Epithelial cell of proximal tubule (primary cell): ENCODE measurements around the gene BTBD9. TPM values are rescaled to one million over a fixed set of nuclear protein-coding genes. Genes with fewer than 3 reads are reported as not detected.

Source experiments
- DNase-seq: peaks from one replicate; pipeline ENCODE4 v3.0.0-alpha.2; 2011; ENCODE audit warnings: low read depth
- H3K4me3 ChIP-seq: 2 replicates; pipeline ENCODE4 v1.5.1; 2011; ENCODE audit warnings: low read depth, mild to moderate bottlenecking, low read length
- CTCF ChIP-seq: conservative IDR thresholded peaks from 2 replicates; pipeline ENCODE4 v1.5.1; 2012; ENCODE audit warnings: low read depth, mild to moderate bottlenecking, low read length
- total RNA-seq: library from RNA; depleted of rRNA; stranded (reverse); fragments of >200 nt; gene quantifications from 2 replicates; pipeline ENCODE4 v1.2.3, GENCODE V29; 2015

The BTBD9 gene
- total RNA-seq, 1 donor from 2014 or later: 2.9 TPM

- no peak for TF ChIP-seq CTCF
- H3K4me3 ChIP-seq: no peak overlapping the region
- DNase-seq: no peak
These were observed 368.6 kb downstream of the BTBD9 start for GRCh38 chr6:38271081-38271480.

GRCh38 chr6:38270367-38270766 is 369.4 kb downstream of the BTBD9 start:
- no peak for DNase-seq
- no peak overlapping the region for H3K4me3 ChIP-seq
- TF ChIP-seq CTCF: no peak

- TF ChIP-seq CTCF: no peak
- H3K4me3 ChIP-seq: no peak overlapping the region
- DNase-seq: no peak
These were observed 370.1 kb downstream of the BTBD9 start for GRCh38 chr6:38269461-38270172.

GRCh38 chr6:38268342-38268741 is 371.4 kb downstream of the BTBD9 start:
- no peak for TF ChIP-seq CTCF
- H3K4me3 ChIP-seq: no peak overlapping the region

GRCh38 chr6:38266921-38267354 is 372.8 kb downstream of the BTBD9 start:
- DNase-seq: no peak
- TF ChIP-seq CTCF: no peak
- H3K4me3 ChIP-seq: no peak overlapping the region

More at GRCh38 chr6:38268342-38268741, 371.4 kb downstream of the BTBD9 start:
- DNase-seq: no peak

- TF ChIP-seq CTCF: no peak
- no peak overlapping the region for H3K4me3 ChIP-seq
- peak; percentile 70 for DNase-seq
These were observed 375.1 kb downstream of the BTBD9 start for GRCh38 chr6:38264605-38265004.

GRCh38 chr6:38262609-38263008 is 377.1 kb downstream of the BTBD9 start:
- no peak overlapping the region for H3K4me3 ChIP-seq
- no peak for TF ChIP-seq CTCF
- no peak for DNase-seq
